Astrocyte of the hippocampus (primary cell): Measurements from ENCODE around the gene THSD4.
"Not testable (repeated sequence)": the region's sequence is repeated elsewhere in the genome, so short reads cannot be mapped to it uniquely, and the experiment has no call there.

Experiments used
- DNase-seq: peaks from one replicate; pipeline ENCODE4 v3.0.0; 2011; ENCODE audit warnings: low read depth, low spot score

Gene THSD4

GRCh38 chr15:71654042-71654719 lies 538.9 kb downstream of the THSD4 start:
- DNase-seq: no peak

GRCh38 chr15:71654720-71655174 lies 539.5 kb downstream of the THSD4 start:
- no peak for DNase-seq

GRCh38 chr15:71656425-71656824 lies 541.2 kb downstream of the THSD4 start:
- no peak for DNase-seq

GRCh38 chr15:71657141-71657540 lies 541.9 kb downstream of the THSD4 start:
- no peak for DNase-seq

- DNase-seq: no peak
These were observed 542.8 kb downstream of the THSD4 start for GRCh38 chr15:71658036-71658435.

GRCh38 chr15:71658827-71659729 lies 543.8 kb downstream of the THSD4 start:
- DNase-seq: no peak

- no peak for DNase-seq
These were observed 544.4 kb downstream of the THSD4 start for GRCh38 chr15:71659730-71660067.

- DNase-seq: no peak
These were observed 545.2 kb downstream of the THSD4 start for GRCh38 chr15:71660501-71660900.

GRCh38 chr15:71662306-71662705 lies 547.0 kb downstream of the THSD4 start:
- DNase-seq: no peak

GRCh38 chr15:71664622-71665021 lies 549.4 kb downstream of the THSD4 start:
- DNase-seq: no peak

GRCh38 chr15:71666763-71667620 lies 551.7 kb downstream of the THSD4 start:
- no peak for DNase-seq

- no peak for DNase-seq
These were observed 554.4 kb downstream of the THSD4 start for GRCh38 chr15:71669688-71670087.

- not testable (repeated sequence) for DNase-seq
These were observed 555.0 kb downstream of the THSD4 start for GRCh38 chr15:71670222-71670621.

GRCh38 chr15:71674354-71674753 lies 559.1 kb downstream of the THSD4 start:
- DNase-seq: no peak

GRCh38 chr15:71677352-71677751 lies 562.1 kb downstream of the THSD4 start:
- DNase-seq: no peak

GRCh38 chr15:71677766-71678165 lies 562.5 kb downstream of the THSD4 start:
- no peak for DNase-seq

GRCh38 chr15:71678191-71678590 lies 562.9 kb downstream of the THSD4 start:
- DNase-seq: no peak

GRCh38 chr15:71678605-71679004 lies 563.3 kb downstream of the THSD4 start:
- DNase-seq: no peak

- no peak for DNase-seq
These were observed 564.0 kb downstream of the THSD4 start for GRCh38 chr15:71679223-71679792.

- DNase-seq: no peak
These were observed 564.6 kb downstream of the THSD4 start for GRCh38 chr15:71679793-71680353.

GRCh38 chr15:71682001-71682400 lies 566.7 kb downstream of the THSD4 start:
- DNase-seq: no peak
